ENCODE measurements around the gene GOLGA6L26. TPM values are rescaled to one million over a fixed set of nuclear protein-coding genes. Genes with fewer than 3 reads are reported as not detected.
"Not testable (repeated sequence)": the region's sequence is repeated elsewhere in the genome, so short reads cannot be mapped to it uniquely, and the experiment has no call there.

GOLGA6L26 gene
- polyA plus RNA-seq, result not detected

- not testable (repeated sequence) for H3K36me3 Mint-ChIP-seq; H3K9me3 Mint-ChIP-seq; H3K27ac Mint-ChIP-seq; H3K4me3 Mint-ChIP-seq; DNase-seq; H3K27me3 Mint-ChIP-seq (ENCODE audit: low read depth in 3 of 3); H3K4me1 Mint-ChIP-seq
These were observed at the start of gene GOLGA6L26 for GRCh38 chr15:23334096-23334495. GOLGA6L26 (minus strand) TSS chr15:23334196; CDS start chr15:23334135, 61 bp downstream.

- DNase-seq; H3K36me3 Mint-ChIP-seq; H3K9me3 Mint-ChIP-seq; H3K27me3 Mint-ChIP-seq (ENCODE audit: low read depth in 3 of 3); H3K4me3 Mint-ChIP-seq; H3K27ac Mint-ChIP-seq; H3K4me1 Mint-ChIP-seq: not testable (repeated sequence)
These were observed 47.2 kb upstream of the GOLGA6L26 start for GRCh38 chr15:23381192-23381591.

GRCh38 chr15:23380700-23381099 is 46.7 kb upstream of the GOLGA6L26 start:
- H3K4me1 Mint-ChIP-seq; H3K36me3 Mint-ChIP-seq; H3K4me3 Mint-ChIP-seq; H3K9me3 Mint-ChIP-seq; H3K27me3 Mint-ChIP-seq (ENCODE audit: low read depth in 3 of 3); DNase-seq; H3K27ac Mint-ChIP-seq: not testable (repeated sequence)

GRCh38 chr15:23378946-23379345 is 45.0 kb upstream of the GOLGA6L26 start:
- not testable (repeated sequence) for H3K4me1 Mint-ChIP-seq; H3K27ac Mint-ChIP-seq; H3K9me3 Mint-ChIP-seq; DNase-seq; H3K36me3 Mint-ChIP-seq; H3K27me3 Mint-ChIP-seq (ENCODE audit: low read depth in 3 of 3); H3K4me3 Mint-ChIP-seq

- not testable (repeated sequence) for H3K27ac Mint-ChIP-seq; H3K27me3 Mint-ChIP-seq (ENCODE audit: low read depth in 3 of 3); H3K9me3 Mint-ChIP-seq; DNase-seq; H3K4me3 Mint-ChIP-seq; H3K36me3 Mint-ChIP-seq; H3K4me1 Mint-ChIP-seq
These were observed 40.2 kb upstream of the GOLGA6L26 start for GRCh38 chr15:23374226-23374625.

GRCh38 chr15:23372891-23373600 is 39.0 kb upstream of the GOLGA6L26 start:
- not testable (repeated sequence) for H3K27me3 Mint-ChIP-seq (ENCODE audit: low read depth in 3 of 3); H3K27ac Mint-ChIP-seq; DNase-seq; H3K36me3 Mint-ChIP-seq; H3K4me1 Mint-ChIP-seq; H3K4me3 Mint-ChIP-seq; H3K9me3 Mint-ChIP-seq

GRCh38 chr15:23372284-23372683 is 38.3 kb upstream of the GOLGA6L26 start:
- Mint-ChIP-seq H3K27me3 (ENCODE audit: low read depth in 3 of 3) (peaks cover 0 to 3% (median 2%) of the 10 kb centered on the region in 3 donors), H3K27ac (no peak overlapping the region), H3K4me1 (no peaks in the 10 kb centered on the region), H3K4me3 (no peak overlapping the region), H3K9me3 (no peaks in the 10 kb centered on the region), H3K36me3 (no peaks in the 10 kb centered on the region)
- no peak for DNase-seq

GRCh38 chr15:23371868-23372267 is 37.9 kb upstream of the GOLGA6L26 start:
- H3K4me1 Mint-ChIP-seq; DNase-seq; H3K4me3 Mint-ChIP-seq; H3K27ac Mint-ChIP-seq; H3K9me3 Mint-ChIP-seq; H3K36me3 Mint-ChIP-seq; H3K27me3 Mint-ChIP-seq (ENCODE audit: low read depth in 3 of 3): not testable (repeated sequence)

- H3K4me1 Mint-ChIP-seq; H3K27me3 Mint-ChIP-seq (ENCODE audit: low read depth in 3 of 3); H3K36me3 Mint-ChIP-seq; H3K4me3 Mint-ChIP-seq; H3K9me3 Mint-ChIP-seq; DNase-seq; H3K27ac Mint-ChIP-seq: not testable (repeated sequence)
These were observed 37.1 kb upstream of the GOLGA6L26 start for GRCh38 chr15:23371134-23371533.

- H3K4me1 Mint-ChIP-seq, result no peaks in the 10 kb centered on the region
- H3K4me3 Mint-ChIP-seq, result no peak overlapping the region
- no peak for DNase-seq
- H3K36me3 Mint-ChIP-seq, result no peaks in the 10 kb centered on the region
- no peak overlapping the region for H3K27ac Mint-ChIP-seq
- H3K27me3 Mint-ChIP-seq (ENCODE audit: low read depth in 3 of 3), result peaks cover 0 to 3% (median 2%) of the 10 kb centered on the region in 3 donors
- no peaks in the 10 kb centered on the region for H3K9me3 Mint-ChIP-seq
These were observed 36.6 kb upstream of the GOLGA6L26 start for GRCh38 chr15:23370578-23370977.

GRCh38 chr15:23364261-23364660 is 30.3 kb upstream of the GOLGA6L26 start:
- not testable (repeated sequence) for H3K27ac Mint-ChIP-seq; H3K27me3 Mint-ChIP-seq (ENCODE audit: low read depth in 3 of 3); DNase-seq; H3K4me1 Mint-ChIP-seq; H3K9me3 Mint-ChIP-seq; H3K4me3 Mint-ChIP-seq; H3K36me3 Mint-ChIP-seq

GRCh38 chr15:23362622-23363021 is 28.6 kb upstream of the GOLGA6L26 start:
- H3K4me1 Mint-ChIP-seq; H3K27me3 Mint-ChIP-seq (ENCODE audit: low read depth in 3 of 3); H3K4me3 Mint-ChIP-seq; H3K36me3 Mint-ChIP-seq; H3K27ac Mint-ChIP-seq; DNase-seq; H3K9me3 Mint-ChIP-seq: not testable (repeated sequence)

- H3K9me3 Mint-ChIP-seq; DNase-seq; H3K4me1 Mint-ChIP-seq; H3K27ac Mint-ChIP-seq; H3K4me3 Mint-ChIP-seq; H3K27me3 Mint-ChIP-seq (ENCODE audit: low read depth in 3 of 3); H3K36me3 Mint-ChIP-seq: not testable (repeated sequence)
These were observed 20.5 kb upstream of the GOLGA6L26 start, which contains the start of gene GOLGA8S for GRCh38 chr15:23354448-23354847. GOLGA8S (plus strand) TSS chr15:23354748; CDS start chr15:23354810, 62 bp downstream.

GRCh38 chr15:23311233-23311632 is 22.8 kb downstream of the GOLGA6L26 start:
- peaks cover 7 to 13% of the 10 kb centered on the region in 2 donors for H3K4me1 Mint-ChIP-seq
- H3K9me3 Mint-ChIP-seq; H3K27ac Mint-ChIP-seq; DNase-seq; H3K27me3 Mint-ChIP-seq (ENCODE audit: low read depth in 3 of 3); H3K4me3 Mint-ChIP-seq: not testable (repeated sequence)
- peaks cover 5 to 23% (median 8%) of the 10 kb centered on the region in 3 donors for H3K36me3 Mint-ChIP-seq

GRCh38 chr15:23305921-23306320 is 28.1 kb downstream of the GOLGA6L26 start:
- H3K27me3 Mint-ChIP-seq (ENCODE audit: low read depth in 3 of 3); H3K9me3 Mint-ChIP-seq; DNase-seq: not testable (repeated sequence)
- H3K4me3 Mint-ChIP-seq, result peak overlapping the region in 3 of 5 donors; percentile 26 to 52 (median 50)
- H3K4me1 Mint-ChIP-seq, result peaks cover 25 to 32% of the 10 kb centered on the region in 2 donors
- H3K27ac Mint-ChIP-seq, result peak overlapping the region in 1 of 6 donors; percentile 13
- H3K36me3 Mint-ChIP-seq, result peaks cover 5 to 20% (median 8%) of the 10 kb centered on the region in 3 donors

Measured in immature natural killer cell (primary cell).